GM19240 (cell line): Measurements from ENCODE around the gene ZMYND8.
"Not testable (repeated sequence)": the region's sequence is repeated elsewhere in the genome, so short reads cannot be mapped to it uniquely, and the experiment has no call there.

ENCODE experiments used
- DNase-seq: peaks from one replicate; pipeline ENCODE4 v3.0.0; 2011; ENCODE audit warnings: low spot score; ENCODE audit not compliant: insufficient read length

Gene ZMYND8

DNA sequence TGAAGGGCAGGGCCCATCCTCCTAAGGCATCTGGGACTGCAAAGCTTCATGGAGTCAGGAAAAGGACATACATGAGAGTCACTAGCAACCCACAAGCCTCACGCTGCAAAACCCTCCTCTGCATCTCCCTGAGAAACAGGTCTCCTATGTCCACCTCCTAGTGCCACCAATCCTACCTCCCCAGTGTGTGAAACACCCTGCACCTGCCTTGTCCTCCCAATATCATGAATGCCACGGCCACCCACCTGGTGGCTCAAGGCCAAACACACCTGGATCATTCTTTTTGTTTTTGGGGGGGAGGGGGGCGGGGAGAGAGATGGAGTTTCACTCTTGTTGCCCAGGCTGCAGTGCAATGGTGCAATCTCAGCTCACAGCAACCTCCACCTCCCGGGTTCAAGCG lies 90.5 kb downstream of the ZMYND8 start:
- DNase-seq = no peak

DNA sequence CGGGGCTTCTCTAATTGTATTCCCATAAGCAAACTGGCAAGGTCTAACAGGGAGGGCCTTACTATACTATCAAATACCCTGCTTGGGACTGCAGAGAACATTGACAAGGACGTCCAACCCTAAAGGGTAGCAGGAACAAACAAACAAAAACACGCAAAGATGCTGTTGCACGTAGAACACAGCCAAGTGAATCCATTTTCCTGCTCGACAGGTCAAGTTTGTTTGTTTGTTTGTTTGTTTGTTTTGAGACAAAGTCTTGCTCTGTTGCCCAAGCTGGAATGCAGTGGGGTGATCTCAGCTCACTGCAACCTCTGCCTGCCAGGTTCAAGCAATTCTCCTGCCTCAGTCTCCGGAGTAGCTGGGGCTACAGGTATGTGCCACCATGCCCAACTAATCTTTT lies 91.3 kb downstream of the ZMYND8 start:
- no peak for DNase-seq

DNA sequence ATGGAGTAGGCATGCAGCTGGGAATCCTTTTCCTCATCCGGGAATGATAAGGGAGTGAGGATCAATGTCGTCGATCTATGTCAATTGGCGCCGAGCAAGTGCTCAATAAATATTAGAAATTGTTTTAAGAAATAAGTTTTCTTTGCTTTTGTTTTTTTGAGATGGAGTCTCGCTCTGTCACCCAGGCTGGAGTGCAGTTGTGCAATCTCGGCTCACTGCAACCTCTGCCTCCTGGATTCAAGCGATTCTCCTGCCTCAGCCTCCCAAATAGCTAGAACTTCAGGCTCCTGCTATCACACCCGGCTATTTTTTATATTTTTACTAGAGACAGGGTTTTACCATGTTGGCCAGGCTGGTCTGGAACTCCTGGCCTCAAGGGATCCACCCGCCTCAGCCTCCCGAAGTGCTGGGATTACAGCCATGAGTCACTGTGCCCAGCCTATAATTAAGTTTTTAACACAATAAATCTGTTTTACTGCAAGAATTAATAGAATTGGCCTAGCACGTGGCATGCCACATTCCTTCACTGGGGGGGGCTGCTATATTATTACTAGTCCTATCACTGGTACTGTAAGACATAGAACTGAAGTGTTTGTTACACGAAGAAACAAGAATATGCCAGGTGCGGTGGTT lies 92.2 kb downstream of the ZMYND8 start:
- not testable (repeated sequence) for DNase-seq

DNA sequence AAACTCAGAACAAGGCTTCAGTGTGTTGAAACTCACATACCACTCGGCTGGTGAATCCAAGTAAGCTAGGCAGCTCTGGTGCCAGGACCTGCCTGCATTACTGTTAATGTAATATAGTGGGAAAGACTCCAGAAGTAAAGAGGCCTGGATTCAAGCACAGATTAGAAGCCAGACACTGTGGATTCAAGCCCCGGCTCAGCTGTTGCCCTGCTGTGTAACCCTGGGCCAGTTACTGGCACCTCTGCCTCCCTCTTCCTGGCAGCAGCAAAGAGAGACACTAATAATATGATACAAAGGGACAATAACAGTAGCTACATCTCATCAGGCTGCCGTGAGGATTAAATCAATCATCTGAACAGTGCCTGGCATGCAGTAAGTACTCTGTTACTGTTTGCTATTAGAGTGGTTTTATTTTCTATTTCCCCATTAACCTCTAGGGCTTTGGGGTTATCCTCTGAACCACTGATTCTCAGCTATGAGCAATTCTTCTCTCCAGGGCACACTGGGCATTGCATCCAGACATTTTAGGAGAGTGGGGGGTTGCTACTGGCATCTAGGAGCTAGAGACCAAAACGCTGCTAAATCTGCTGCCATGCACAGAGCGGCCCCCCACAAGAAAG lies 92.9 kb downstream of the ZMYND8 start:
- DNase-seq = no peak

DNA sequence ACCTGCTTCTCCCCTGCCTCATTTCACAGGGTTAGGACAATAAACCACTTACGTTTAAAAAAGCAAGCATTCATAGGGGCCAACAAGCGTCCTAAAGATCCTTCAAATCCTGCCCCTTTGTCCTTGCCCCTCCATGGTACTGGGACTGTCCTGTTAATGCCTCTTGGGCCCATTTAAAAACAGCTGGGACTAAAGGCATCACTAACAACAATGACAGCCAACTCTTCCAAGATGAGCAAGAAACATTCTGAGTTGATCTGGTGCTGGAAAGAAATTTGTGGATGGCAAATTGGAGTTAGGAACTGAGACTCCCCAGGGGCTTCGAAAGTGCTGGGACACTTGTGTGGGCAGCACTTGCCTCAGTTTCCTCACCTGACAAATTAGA lies 93.4 kb downstream of the ZMYND8 start:
- no peak for DNase-seq

DNA sequence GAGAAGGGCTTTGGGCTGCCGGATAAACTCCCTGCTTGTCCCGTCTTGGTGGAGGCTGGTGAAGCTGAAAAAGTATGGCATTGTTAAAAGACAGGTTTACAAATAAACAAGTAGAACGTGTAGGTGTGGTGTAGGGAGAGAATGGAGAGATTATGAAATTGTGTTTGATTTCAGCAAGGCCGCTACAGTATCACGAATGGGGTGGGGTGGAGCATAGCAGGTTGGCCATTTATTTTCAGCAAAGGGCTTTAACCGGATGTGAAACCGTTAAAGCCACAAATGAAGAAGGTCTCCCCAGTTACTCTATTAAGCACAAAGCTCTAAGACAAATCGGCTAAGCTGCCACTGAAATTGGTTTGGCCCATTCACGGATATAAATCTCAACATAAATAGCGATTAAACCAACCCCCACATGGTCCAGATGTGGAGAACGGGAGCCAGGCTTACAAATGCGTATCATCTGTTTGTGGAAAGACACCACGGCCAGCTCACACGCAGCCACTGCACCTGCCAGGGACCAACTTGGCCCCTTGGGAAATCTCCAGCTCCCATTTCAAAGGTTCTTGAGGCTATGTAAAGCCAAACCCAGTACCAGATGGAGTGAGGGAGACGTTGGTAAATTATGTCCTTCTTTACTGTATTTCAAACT lies 94.0 kb downstream of the ZMYND8 start:
- peak; percentile 55 for DNase-seq

DNA sequence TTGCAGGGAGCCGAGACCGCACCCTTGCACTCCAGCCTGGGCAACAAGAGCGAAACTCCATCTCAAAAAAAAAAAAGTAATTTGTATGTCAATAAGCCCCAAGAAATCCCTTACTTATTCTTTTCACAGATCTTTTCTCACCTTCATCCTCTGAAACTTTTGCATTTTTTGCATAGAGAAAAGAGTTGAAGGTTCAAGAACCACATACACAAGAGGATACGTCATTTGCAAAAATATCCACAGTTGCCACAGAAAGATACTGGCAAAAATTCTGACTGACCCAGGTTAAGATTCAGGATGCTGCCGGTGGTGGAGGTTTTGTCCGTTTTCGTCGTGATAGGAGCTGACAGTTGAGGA lies 94.5 kb downstream of the ZMYND8 start:
- no peak for DNase-seq

DNA sequence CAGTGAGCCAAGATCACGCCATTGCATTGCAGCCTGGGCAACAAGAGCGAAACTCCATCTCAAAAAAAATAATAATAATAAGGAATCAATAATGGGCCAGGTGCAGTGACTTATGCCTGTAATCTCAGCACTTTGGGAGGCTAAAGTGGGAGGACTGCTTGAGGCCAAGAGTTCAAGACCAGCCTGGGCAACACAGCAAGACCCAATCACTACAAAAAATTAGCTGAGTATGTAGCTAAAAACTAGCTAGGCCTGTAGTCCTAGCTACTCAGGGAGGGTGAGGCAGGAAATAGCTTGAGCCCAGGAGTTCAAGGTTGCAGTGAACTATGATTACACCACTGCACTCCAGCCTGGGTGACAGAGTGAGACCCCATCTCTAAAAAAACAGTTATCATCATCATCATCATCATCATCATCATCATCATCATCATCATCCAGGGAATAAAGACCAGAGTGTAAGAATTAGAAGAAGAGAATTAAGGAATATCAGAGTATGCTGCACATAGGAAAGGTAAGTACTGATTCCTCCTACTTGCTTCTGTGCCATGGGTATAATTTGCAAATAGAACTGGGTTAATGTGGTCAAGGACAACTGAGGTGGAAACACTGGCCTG lies 95.2 kb downstream of the ZMYND8 start:
- DNase-seq = not testable (repeated sequence)

GRCh38 chr20:47260540-47261126 lies 95.9 kb downstream of the ZMYND8 start:
- not testable (repeated sequence) for DNase-seq

GRCh38 chr20:47258745-47259695 lies 97.5 kb downstream of the ZMYND8 start:
- peak; percentile 24 for DNase-seq

DNA sequence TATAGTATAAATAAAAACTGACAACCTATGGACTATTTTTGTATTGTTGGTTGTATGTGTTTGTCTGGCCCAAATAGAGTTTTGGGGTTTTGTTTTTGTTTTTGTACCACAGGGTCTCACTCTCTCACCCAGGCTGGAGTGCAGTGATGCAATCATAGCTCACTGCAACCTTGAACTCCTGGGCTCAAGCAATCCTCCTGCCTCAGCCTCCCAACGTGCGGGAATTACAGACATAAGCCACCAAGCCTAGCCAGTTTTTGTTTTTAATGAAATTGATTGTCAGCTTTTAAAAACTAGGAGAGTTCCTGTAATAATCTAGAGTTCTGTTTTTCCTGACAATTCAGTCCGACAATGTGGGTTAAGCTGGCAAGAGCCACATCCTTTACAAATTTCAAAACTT lies 98.7 kb downstream of the ZMYND8 start:
- no peak for DNase-seq

DNA sequence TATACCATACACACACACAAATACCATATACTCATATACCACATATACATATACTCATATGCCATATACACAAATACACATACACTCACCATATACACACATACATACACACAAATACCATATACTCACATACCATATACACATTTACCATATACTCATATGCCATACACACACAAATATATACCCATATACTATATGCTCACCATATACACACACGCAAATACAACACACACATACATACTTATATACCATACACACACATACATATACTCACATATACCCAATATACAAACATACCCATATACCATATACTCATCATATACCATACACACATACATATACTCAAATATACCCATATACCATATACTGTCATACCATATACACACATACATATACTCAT lies 99.2 kb downstream of the ZMYND8 start:
- DNase-seq = no peak

- no peak for DNase-seq
These were observed 99.7 kb downstream of the ZMYND8 start for GRCh38 chr20:47256668-47257236.

- no peak for DNase-seq
These were observed 102.6 kb downstream of the ZMYND8 start for GRCh38 chr20:47253872-47254271.

GRCh38 chr20:47252879-47253307 lies 103.6 kb downstream of the ZMYND8 start:
- DNase-seq = no peak

DNA sequence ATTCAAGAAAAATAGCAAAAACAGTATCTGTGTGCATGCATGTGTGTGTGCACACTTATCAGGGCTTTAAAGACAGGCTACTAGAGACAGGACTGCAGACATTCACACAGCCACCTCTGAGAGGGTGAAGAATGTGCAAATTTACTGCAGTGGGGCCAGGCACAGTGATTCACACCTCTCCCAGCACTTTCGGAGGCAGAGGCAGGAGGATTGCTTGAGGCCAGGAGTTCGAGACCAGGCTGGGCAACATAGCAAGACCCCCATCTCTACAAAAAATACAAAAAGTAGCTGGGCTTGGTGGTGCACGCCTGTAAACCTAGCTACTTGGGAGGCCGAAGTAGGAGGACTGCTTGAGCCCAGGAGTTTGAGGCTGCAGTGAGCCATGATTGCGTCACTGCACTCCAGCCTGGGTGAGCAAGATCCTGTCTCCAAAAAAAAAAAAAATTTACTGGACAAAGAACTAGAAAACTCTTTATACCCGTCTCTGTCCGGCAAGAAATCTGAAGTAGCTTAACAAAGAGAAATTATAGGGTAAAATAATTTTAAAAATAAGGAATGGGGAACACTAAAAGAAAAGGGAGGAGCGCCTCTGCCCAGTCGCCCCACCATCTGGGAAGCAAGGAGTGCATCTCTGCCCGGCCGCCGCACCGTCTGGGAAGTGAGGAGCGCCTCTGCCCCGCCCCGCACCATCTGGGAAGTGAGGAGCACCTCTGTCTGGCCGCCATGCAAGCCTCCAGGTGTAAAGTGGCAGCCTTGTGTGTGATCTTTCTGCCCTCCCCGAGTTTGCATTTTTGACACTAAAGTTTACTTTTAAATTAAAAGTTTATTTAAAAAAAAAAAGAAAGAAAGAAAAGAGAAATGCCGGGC lies 105.1 kb downstream of the ZMYND8 start:
- no peak for DNase-seq

DNA sequence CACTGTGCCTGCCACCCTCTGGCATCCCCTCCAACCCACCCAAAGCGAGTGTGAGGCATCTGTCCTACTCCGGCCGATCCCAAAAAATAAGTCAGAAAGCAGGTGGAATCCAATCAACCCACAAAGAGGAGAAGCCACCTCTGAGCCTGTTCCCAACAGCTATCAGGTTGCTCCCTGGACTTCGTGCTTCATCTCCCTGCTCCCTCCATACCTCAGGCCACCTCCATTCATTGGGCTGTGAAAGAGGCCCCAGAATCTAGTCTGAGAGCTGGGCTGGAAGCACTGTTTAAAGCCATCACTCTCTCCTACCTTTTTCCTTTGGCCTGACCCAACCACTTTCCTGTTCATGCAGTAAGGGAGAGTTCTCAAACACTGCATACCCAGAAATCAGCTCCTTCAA lies 106.1 kb downstream of the ZMYND8 start:
- DNase-seq = no peak

DNA sequence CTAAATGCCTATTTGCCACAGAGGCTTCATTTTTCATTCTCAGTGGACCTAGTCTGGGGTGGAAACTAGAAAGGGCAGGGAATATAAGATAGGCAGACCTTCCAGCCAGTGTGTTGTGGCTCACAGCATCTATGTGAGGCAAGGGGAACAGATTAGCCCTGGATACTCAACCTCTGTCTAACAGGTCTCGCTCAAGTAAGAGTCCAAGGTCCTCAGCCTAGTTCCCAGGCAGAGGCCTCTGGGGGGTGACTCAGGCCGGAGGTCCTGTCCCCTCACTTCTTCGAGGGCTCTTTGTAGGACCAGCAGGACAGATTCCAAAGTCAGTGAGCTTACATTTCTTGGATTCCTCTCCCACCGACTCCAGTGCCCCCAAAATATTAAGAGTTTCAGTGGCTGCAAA lies 106.6 kb downstream of the ZMYND8 start:
- no peak for DNase-seq

GRCh38 chr20:47248448-47248966 lies 108.0 kb downstream of the ZMYND8 start:
- no peak for DNase-seq
